Heart left ventricle (tissue), 13 donors: Measurements from ENCODE around the gene TMEM220.

Experiments used
- CTCF ChIP-seq, 12 donors: fragments of 200-600 bp; sonication (generic) in 4 of 12; IDR thresholded peaks; one replicate each; pipeline versions ENCODE4 v1.5.0 to v1.8.0; 2018 to 2022; ENCODE audit warnings: antibody characterized with exemption in 12 of 12, mild to moderate bottlenecking in 5 of 12
- POLR2A ChIP-seq, 2 donors: fragments of 450-650 bp; IDR thresholded peaks; one replicate each; pipeline ENCODE4 v1.6.1; 2017; ENCODE audit warnings: antibody characterized with exemption in 2 of 2, mild to moderate bottlenecking in 2 of 2, moderate library complexity in 2 of 2
- donor health status: ischemic (EF 13 %, LVEDD 7.1; RV severe dilation, severe dysfunction).
- donor health status: DM: no; HTN: yes; CAD: no.
- donor health status: DM: no; HTN: no; CAD: no.
- donor health status: ischemic (EF 25% LVEDD 6.9; RV normal size, moderate dysfunction).
- donor health status: ischemic (EF 25% LVEDD 5.7; RV mildly dilated, moderate dysfunction).
- donor health status: ischemic (EF 35%, LVEDD 5.7; RV mildly dilated, moderate dysfunction).
- donor health status: nonischemic (EF 11% LVEDD 7.7; RV severe dilation, severe dysfunction).
- donor health status: DM: yes; HTN: yes; CAD: no.
- donor health status: PGD.
- donor health status: ischemic (EF 29% LVEDD 5.4; RV normal size, mild dysfunction).
- donor health status: nonischemic (EF 23%, LVEDD 6.1; RV moderate dilation, normal function).

GRCh38 chr17:10742431-10742830, 12.6 kb upstream of the TMEM220 start:
- TF ChIP-seq POLR2A (IDR thresholded peaks at IDR 0.05) (no peak), CTCF (IDR thresholded peaks at IDR 0.05) (no peak)
